HG03520 (cell line): ENCODE data around the gene RBFOX1.

Experiments
- ATAC-seq: cut with Tn5 transposase; IDR thresholded peaks from one replicate; pipeline ENCODE4 v1.9.1; 2021; ENCODE audit warnings: mild to moderate bottlenecking, moderate library complexity; ENCODE audit not compliant: unreplicated experiment

Gene RBFOX1

GRCh38 chr16:7404217-7404616, 71.6 kb downstream of the RBFOX1 start:
- ATAC-seq = no peak

GRCh38 chr16:7405166-7405565, 72.5 kb downstream of the RBFOX1 start:
- no peak for ATAC-seq

GRCh38 chr16:7408700-7409365, 76.2 kb downstream of the RBFOX1 start:
- ATAC-seq = no peak

GRCh38 chr16:7419441-7419840, 86.8 kb downstream of the RBFOX1 start:
- no peak for ATAC-seq

GRCh38 chr16:7420079-7420478, 87.4 kb downstream of the RBFOX1 start:
- no peak for ATAC-seq

GRCh38 chr16:7420843-7421242, 88.2 kb downstream of the RBFOX1 start:
- no peak for ATAC-seq

- ATAC-seq = no peak
These were observed 88.9 kb downstream of the RBFOX1 start for GRCh38 chr16:7421578-7421977.

GRCh38 chr16:7422036-7422888, 89.6 kb downstream of the RBFOX1 start:
- ATAC-seq = no peak

GRCh38 chr16:7423434-7424044, 90.9 kb downstream of the RBFOX1 start:
- no peak for ATAC-seq

GRCh38 chr16:7426161-7426560, 93.5 kb downstream of the RBFOX1 start:
- ATAC-seq = no peak

GRCh38 chr16:7431723-7432122, 99.1 kb downstream of the RBFOX1 start:
- no peak for ATAC-seq

GRCh38 chr16:7436306-7436705, 103.7 kb downstream of the RBFOX1 start:
- no peak for ATAC-seq

- no peak for ATAC-seq
These were observed 104.6 kb downstream of the RBFOX1 start for GRCh38 chr16:7437135-7437804.

- ATAC-seq = no peak
These were observed 105.2 kb downstream of the RBFOX1 start for GRCh38 chr16:7437843-7438242.

- ATAC-seq = no peak
These were observed 106.0 kb downstream of the RBFOX1 start for GRCh38 chr16:7438601-7439000.

- no peak for ATAC-seq
These were observed 106.9 kb downstream of the RBFOX1 start for GRCh38 chr16:7439518-7439917.

GRCh38 chr16:7440886-7441400, 108.3 kb downstream of the RBFOX1 start:
- ATAC-seq = no peak

- no peak for ATAC-seq
These were observed 109.4 kb downstream of the RBFOX1 start for GRCh38 chr16:7442050-7442449.

GRCh38 chr16:7443142-7443541, 110.5 kb downstream of the RBFOX1 start:
- no peak for ATAC-seq

GRCh38 chr16:7443648-7444365, 111.2 kb downstream of the RBFOX1 start:
- ATAC-seq = no peak
